A549 (cell line): Measurements from ENCODE around the gene PHTF1.

Source experiments
- CBX2 ChIP-seq: fragments of 200-600 bp; sonication (generic); IDR thresholded peaks from 2 replicates; pipeline ENCODE4 v1.6.1; 2016; ENCODE audit warnings: low read depth, mild to moderate bottlenecking, borderline replicate concordance
- CBX8 ChIP-seq: fragments of 200-600 bp; sonication (generic); IDR thresholded peaks from 2 replicates; pipeline ENCODE4 v1.6.1; 2016
- CHD2 ChIP-seq: fragments of 150-350 bp; IDR thresholded peaks from 2 replicates; pipeline ENCODE4 v1.6.1; 2014; ENCODE audit warnings: low read length; ENCODE audit not compliant: partially characterized antibody
- EP300 ChIP-seq, 2 experiments: fragments of >200 bp; sonication (Bioruptor Twin); formaldehyde crosslinking; IDR thresholded peaks; 2 replicates in 1 of 2; 3 replicates in 1 of 2; pipeline ENCODE4 v1.6.1; 2016 to 2017
- PHF8 ChIP-seq: fragments of 200-600 bp; sonication (generic); IDR thresholded peaks from 2 replicates; pipeline ENCODE4 v1.6.1; 2016; ENCODE audit warnings: low read depth, mild to moderate bottlenecking, antibody characterized with exemption, moderate library complexity, borderline replicate concordance
- POLR2A ChIP-seq: IDR thresholded peaks from 2 replicates; pipeline ENCODE4 v1.6.1; 2012; ENCODE audit warnings: mild to moderate bottlenecking, low read length
- POLR2AphosphoS2 ChIP-seq: conservative IDR thresholded peaks from 2 replicates; pipeline ENCODE4 v1.6.1; 2012; ENCODE audit warnings: low read length, improper control_type of control experiment, inconsistent platforms
- RCOR1 ChIP-seq: fragments of 150-350 bp; IDR thresholded peaks from 2 replicates; pipeline ENCODE4 v1.6.1; 2014; ENCODE audit warnings: antibody characterized with exemption, low read length, low read depth
- TFCP2L1 ChIP-seq: fragments of 250-450 bp; sonication (Bioruptor Pico); IDR thresholded peaks from 2 replicates; pipeline ENCODE4 v1.5.0; 2021; ENCODE audit warnings: mild to moderate bottlenecking
- TF ChIP-seq, protein P1 (sequence below): fragments of >200 bp; sonication (Bioruptor Twin); formaldehyde crosslinking; IDR thresholded peaks from 3 replicates; pipeline ENCODE4 v1.5.1; 2016
- TF ChIP-seq, protein P2 (sequence below): IDR thresholded peaks from 2 replicates; pipeline ENCODE4 v1.6.1; 2012; ENCODE audit warnings: low read depth, borderline replicate concordance

GRCh38 chr1:113663165-113663951 is 95.9 kb downstream of the PHTF1 start:
- TF ChIP-seq, protein P1, sequence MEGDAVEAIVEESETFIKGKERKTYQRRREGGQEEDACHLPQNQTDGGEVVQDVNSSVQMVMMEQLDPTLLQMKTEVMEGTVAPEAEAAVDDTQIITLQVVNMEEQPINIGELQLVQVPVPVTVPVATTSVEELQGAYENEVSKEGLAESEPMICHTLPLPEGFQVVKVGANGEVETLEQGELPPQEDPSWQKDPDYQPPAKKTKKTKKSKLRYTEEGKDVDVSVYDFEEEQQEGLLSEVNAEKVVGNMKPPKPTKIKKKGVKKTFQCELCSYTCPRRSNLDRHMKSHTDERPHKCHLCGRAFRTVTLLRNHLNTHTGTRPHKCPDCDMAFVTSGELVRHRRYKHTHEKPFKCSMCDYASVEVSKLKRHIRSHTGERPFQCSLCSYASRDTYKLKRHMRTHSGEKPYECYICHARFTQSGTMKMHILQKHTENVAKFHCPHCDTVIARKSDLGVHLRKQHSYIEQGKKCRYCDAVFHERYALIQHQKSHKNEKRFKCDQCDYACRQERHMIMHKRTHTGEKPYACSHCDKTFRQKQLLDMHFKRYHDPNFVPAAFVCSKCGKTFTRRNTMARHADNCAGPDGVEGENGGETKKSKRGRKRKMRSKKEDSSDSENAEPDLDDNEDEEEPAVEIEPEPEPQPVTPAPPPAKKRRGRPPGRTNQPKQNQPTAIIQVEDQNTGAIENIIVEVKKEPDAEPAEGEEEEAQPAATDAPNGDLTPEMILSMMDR: no peak
- TF ChIP-seq CHD2: no peak
- no peak for TF ChIP-seq CBX8
- no peak for TF ChIP-seq POLR2AphosphoS2
- TF ChIP-seq, protein P2, sequence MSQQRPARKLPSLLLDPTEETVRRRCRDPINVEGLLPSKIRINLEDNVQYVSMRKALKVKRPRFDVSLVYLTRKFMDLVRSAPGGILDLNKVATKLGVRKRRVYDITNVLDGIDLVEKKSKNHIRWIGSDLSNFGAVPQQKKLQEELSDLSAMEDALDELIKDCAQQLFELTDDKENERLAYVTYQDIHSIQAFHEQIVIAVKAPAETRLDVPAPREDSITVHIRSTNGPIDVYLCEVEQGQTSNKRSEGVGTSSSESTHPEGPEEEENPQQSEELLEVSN: no peak
- no peak for TF ChIP-seq RCOR1
- no peak for TF ChIP-seq CBX2
- TF ChIP-seq PHF8: no peak
- TF ChIP-seq POLR2A: no peak
- no peak for TF ChIP-seq EP300 (IDR thresholded peaks at IDR 0.05)
- TF ChIP-seq TFCP2L1: no peak
